Right lobe of liver (tissue), 4 donors: Measurements from ENCODE around the gene SPHK1.

Experiments used
- CTCF ChIP-seq, 4 donors: fragments of 200-600 bp in 3 of 4; fragments of 450-650 bp in 1 of 4; IDR thresholded peaks; one replicate each; pipeline versions ENCODE4 v1.5.1 to v1.8.0; 2016 to 2022; ENCODE audit warnings: antibody characterized with exemption in 4 of 4, mild to moderate bottlenecking in 2 of 4
- POLR2A ChIP-seq: fragments of 450-650 bp; IDR thresholded peaks from one replicate; pipeline ENCODE4 v1.6.1; 2017; ENCODE audit warnings: antibody characterized with exemption, mild to moderate bottlenecking
- donor health status: DM: no; HTN: no; CAD: no.
- donor health status: DM: no; HTN: no; CAD: no.
- donor health status: DM: no; HTN: yes; CAD: no.

DNA sequence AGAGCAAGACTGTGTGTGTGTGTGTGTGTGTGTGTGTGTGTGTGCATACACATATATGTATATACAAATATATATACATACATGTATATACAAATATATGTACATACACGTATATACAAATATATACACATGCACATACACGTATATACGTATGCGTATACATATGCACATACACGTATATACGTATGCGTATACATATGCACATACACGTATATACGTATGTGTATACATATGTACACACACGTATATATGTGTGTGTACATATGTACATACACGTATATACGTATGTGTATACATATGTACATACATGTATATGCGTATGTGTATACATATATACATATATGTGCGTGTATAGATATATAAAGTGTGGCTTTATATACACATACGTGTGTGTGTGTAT lies 31.4 kb downstream of the SPHK1 start:
- TF ChIP-seq CTCF (IDR thresholded peaks at IDR 0.05) (no peak), POLR2A (no peak)
